HG02623 (cell line): Measurements from ENCODE around the gene UMPS.
"Not testable (repeated sequence)": the region's sequence is repeated elsewhere in the genome, so short reads cannot be mapped to it uniquely, and the experiment has no call there.

Experiments
- ATAC-seq: cut with Tn5 transposase; IDR thresholded peaks from one replicate; pipeline ENCODE4 v1.9.1; 2021; ENCODE audit warnings: moderate library complexity; ENCODE audit not compliant: unreplicated experiment

The UMPS gene

DNA sequence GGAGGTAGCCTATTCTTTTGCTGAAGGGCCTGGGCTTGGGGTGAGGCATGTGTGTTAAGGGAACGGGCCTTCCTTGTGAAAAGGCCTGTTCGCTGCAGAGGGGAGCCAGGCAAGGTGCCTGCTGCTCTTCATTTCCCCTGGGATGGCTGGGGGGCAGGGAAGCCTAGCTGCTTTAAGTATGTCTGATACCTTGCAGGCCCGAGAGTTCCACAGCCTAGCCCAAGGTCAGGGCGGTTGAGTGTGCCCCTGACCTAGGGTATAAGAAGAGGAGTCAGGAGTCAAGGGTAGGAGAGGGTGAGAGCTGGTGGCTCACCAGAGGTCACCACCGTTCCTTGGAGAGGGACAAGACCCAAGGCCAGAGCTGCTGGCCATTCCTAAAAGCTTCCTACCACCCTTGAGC, 46.6 kb downstream of the UMPS start:
- ATAC-seq: no peak

DNA sequence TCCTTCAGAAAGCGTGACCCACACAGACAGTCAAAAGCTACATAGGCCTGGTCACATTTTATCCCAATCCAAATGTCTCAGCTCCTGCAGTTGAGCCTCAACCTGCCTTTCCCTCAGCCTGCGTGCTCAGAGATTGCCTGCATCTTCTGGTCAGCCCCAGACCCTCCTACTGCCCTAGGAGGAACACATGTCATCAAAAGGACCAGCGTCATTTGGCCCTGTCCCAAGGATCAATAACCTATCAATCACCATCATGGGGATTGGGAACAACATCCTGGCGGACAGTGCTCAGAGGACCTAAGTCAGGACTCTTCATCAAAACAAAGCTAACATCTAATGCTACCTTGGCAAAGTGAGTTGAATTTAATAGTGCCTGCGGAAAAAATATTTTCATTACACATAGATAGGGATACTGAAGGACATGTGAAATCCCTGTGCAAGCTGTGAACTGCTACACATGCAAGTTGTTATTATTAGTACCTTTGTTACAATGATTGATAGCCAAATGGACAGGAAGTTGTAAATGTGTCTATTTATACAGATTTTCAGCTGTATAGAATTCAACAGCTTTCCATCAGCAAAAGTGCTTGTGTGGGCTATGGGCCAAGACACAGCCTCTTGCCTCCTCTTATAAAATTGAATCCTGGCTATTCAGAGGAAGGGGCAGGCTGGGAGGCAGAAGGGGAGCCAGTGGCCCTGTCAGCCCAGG, 47.7 kb downstream of the UMPS start:
- no peak for ATAC-seq

DNA sequence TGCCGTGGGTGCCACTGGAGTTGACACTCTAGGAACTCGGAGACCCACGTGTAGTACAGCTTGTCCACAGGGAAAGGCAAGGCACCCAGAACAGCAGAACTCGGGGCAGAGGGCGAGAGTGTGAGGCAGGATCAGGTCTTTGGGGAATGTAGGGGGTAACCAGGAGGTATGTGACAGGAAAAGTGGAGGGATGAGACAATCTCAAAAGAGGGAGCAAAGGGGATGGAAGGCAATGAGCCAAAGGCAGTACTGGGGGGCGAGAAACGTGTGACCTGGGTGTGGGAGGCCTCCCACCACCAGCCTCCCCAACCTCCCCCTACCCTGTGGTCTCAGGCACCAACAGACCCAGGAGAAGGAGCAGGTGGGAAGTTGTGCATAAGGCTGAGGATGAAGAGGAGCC, 48.9 kb downstream of the UMPS start:
- ATAC-seq: no peak

DNA sequence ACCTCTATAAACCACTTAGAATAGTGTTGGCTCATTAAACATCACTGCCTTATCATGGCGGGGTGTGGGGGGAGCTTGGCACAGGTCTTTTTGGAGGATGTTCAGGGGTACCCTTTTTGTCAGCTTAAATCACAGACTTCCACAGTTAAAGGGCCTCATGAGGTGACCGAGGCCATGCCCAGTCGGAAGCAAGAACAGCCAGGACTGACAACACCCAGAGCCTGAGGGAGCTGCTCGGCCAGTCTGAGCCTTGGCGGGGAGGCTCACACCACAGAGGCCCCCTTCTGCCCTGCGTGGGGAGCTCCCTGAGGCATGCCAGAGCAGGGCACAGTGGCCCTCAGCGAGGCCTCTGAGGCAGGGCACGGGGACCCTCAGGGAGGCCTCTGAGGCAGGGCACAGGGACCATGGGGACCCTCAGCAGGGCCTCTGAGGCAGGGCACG, 49.5 kb downstream of the UMPS start:
- ATAC-seq: no peak

DNA sequence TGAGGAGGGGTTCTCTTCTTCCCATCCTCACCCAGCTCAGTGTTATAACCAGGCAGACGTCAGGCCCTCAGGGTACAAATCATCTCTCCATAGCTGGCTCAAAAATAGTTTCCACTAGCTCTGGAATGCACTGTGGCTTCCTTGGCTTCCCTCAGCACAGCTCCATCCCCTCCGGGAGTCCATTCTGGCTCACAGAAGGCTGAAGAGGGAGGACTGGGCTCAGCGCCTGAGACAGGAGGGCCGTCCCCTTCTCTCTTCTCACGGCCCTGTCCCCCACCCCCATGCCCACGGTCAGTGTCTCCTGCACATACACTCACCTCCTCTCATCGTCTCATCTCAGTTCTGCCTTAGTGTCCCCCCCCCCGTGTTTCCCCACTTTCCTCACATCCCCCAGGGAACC, 50.1 kb downstream of the UMPS start:
- no peak for ATAC-seq

DNA sequence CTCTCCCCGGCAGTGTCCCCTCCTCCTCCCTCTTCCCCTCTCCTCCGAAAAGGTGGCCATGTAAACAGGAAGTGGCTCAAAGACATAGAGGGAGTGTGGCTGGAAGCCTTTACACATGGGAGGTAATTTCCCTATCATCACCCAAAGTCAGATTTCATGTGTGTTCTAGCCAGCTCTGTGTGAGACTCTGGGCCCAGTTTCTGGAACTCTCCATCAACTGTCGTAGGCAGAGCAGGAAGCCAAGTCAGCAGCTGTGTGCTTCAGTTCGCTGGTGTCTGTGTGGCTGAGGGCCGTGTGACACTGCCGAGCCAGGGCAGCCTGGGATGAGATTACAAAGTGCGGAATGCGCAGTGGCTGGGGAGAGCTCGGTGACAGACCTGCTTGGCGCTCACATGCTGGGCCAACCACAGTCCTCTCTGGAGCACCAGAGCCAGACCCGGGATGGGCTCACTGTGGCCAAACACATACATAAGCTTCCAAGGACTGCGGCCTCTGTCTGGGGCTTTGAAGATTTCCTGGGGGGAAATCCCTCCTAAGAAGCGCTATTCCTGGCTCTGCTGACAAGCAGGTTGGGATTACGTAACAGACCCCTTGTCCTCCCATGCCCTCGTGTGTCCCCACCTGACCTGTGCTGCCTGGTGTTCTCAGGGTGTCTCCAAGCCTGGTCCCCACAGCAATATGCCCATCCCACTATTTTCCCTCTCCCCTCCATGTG, 50.7 kb downstream of the UMPS start:
- no peak for ATAC-seq

DNA sequence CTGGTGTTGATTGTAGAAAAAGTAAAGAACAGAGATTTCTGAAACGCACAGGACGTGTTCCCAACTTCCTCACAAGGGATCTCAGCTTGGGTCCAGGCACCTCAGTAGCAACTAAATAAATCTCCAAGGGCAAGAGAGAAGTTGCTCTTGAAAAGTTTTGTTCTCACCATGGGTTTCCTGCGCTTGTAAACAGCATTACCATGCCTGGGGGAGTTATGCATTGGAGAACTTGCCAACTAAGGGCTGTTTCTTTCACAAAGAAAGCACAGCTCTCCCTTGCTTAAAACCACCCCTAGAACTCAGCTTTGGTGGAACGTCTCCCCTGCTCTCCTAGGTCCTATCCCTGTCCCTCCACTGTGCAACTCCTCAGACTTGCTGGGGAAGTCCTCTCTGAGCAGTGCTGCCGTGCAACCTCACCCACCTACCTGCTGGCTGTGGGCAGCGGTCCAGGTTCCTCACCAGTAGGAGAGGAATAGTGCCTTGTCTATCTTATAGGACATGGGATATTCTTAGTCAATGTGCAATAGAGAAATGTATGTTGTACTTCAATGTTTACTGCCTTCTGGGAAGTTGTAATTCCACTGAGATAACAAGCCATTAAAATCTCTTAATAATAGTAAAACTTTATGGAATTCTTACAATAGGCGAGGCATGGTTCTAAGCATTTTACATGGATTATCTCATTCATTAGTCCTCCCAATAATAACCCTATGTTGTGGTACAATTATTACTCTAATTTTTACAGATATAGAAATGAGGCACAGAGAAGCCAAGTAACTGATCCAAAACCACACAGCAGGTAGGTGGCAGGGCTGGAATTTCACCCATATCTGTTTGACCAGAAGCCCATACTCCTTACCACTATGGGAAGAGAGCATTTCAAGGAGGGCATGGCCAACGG, 51.5 kb downstream of the UMPS start:
- ATAC-seq: no peak

DNA sequence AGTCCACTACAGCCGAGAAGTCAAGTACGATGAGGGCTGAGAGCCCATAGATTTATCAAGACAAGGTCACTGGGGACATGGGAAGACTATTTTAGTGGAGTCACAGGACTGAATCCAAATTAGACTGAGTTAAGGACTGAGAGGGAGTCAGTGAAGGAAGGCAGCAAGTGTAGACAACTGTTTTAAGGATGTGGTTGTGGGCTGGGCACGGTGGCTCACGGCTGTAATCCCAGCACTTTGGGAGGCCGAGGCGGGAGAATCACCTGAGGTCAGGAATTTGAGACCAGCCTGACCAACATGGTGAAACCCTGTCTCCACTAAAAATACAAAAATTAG, 52.1 kb downstream of the UMPS start:
- not testable (repeated sequence) for ATAC-seq

DNA sequence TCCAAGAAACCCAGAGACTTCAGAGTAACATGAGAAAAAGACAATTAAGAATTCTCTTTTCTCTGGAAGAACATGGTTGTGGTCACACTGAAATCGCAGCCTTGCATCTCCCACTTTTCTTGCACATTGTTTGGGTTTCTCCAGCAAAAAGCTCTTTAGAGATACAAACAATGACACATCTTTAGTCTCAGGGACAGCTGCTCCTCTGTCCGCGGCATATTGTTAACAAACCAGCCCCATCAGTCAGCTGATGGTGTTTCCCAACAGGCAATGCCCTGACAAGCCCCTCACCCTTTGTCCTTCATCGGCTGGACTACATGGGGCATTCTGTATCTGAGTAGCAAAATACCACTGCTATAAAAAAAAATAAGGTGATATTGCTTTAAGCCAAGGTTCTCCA, 53.4 kb downstream of the UMPS start:
- no peak for ATAC-seq

DNA sequence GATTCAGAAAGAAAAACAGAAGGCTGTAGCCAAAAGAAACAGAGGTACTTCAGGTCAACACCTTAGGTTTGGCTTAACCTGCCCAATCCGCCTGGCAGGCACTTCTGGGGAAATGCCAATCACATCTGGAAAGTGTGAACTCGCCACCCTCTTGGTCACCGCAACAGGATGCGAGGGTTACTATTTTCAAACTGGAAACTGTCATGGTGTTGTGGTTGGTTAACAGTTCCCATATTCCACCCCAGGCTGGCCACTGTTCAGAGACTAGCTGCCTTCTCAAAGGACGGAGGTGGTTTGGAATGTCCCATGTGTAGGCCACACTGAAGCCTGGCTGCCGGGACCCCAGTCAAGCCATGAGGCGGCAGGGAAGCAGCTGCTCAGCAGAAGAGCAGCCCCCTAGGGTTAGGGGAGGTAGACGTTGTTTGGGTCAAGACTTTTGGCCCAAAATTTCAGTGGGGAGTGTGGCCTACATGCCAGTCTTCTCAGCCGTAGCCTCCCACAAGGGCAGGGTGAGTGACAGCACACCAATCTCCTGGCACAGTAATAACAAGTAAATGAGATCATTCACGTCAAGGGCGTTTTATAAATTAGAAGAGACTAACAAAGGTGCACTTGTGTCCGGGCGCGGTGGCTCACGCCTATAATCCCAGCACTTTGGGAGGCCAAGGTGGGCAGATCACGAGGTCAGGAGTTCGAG, 54.6 kb downstream of the UMPS start:
- no peak for ATAC-seq

DNA sequence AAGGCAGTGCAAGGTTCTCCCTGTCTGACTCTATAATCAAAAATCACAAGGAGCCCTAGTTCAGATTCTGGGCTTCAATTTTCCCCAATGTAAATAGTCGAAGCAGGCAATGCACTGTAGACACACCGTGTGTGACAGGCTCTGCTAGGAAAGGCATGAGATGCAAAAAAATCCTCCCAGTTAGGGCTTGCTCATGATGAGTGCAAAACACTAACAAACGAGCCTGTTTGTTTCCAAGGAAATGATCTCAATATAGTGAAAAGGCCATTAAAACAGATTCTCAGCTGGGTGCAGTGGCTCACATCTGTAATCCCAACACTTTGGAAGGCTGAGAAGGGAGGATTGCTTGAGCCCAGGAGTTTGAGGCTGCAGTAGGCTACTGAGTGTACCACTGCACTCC, 55.7 kb downstream of the UMPS start:
- ATAC-seq: no peak

DNA sequence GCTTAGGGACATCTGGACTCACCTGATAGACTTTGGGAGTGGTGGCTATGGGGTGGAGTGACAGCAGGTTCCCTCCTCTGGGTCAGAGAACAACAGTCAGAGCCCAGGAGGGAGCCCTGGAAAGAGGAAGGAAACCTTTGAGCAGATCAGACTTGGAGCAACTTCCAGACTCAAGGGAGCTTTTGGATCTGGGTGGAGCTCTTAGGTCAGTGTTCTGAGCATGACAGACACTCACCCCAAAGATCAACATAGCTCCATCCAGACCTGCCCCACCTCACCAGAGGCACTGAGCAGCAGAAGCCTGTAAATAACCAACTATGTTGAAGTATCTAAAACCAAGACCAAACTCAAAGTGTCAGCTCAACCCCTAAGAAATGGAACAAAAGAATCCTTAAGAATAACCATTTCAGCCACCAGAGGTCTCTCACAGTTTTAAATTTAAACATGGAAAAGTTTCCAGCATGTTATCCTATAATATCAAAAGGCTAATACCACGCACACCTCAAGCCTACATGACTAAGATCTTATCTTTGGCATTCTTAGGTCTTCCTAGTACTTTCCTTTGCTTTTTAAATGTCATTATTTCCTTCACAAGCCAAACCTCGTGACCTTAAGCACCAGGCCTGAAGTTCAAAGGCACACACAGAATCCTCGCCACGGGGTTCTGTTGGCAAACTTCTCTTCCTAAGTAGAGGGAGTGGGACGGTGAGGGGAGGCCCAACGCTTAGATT, 56.4 kb downstream of the UMPS start:
- ATAC-seq: no peak

DNA sequence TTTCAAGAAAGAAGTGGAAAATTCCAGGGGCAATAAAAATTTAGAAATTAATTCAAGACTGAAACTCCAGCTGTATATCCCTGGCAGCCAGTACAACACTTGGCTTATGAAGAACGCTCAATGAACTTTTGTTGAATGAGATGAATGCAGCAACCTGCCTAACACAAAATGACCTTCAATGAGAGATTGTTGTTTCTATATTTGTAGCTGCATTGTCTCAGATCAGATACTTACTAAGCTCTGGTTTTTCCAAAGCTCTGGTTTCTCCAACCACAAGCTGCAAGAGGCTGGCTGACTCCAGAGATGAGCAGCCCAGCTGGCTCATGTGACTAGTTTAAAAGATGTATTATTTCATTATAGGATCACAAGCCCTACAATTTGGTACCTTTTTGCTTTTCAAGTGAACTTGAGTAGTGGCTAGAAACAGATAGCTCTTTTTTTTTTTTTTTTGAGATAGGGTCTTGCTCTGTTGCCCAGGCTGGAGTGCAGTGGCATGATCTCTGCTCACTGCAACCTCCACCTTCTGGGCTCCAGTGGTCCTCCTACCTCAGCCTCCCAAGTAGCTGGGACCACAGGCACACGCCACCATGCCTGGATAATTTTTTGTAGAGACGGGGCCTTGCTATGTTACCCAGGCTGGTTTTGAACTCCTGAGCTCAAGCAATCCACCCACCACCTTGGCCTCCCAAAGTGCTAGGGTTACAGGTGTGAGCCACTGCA, 57.4 kb downstream of the UMPS start:
- no peak for ATAC-seq

DNA sequence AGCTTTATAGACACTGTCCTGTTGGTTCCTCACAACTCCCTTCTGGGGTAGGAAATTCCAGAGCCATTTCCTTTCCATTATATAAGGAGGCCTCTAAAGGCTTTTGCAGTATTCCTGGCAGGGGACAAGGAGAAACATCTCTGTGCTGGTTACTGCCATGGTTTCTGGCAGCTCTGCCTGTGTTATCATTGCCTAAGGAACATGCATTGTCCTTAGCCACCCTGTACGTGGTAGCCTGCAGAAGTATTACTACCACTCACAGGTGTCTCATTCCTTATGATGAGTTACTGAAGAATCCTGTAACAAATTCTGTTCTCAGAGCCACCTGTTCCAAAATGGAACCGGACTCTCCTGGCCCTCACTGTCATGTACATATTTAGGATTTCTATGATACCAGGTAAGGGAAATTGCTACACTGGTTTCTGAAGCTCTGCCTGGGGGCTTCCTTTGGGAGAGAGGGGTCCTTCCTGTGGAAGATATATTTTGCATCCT, 58.0 kb downstream of the UMPS start:
- no peak for ATAC-seq

DNA sequence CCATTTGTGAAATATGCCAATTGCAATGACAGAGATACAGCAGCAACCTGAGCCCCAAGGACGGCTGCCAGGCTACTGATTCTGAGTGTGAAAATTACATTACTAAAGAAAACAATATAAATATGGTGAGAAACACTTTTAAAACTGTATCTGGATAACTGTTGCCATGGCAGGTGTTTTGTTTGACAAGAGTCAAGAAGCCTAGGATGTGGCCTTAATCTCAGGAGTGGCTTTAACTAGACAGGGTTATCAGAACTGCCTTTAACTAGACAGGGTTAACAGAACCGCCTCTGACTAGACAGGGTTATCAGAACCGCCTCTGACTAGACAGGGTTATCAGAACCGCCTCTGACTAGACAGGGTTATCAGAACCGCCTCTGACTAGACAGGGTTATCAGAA, 58.9 kb downstream of the UMPS start:
- not testable (repeated sequence) for ATAC-seq

DNA sequence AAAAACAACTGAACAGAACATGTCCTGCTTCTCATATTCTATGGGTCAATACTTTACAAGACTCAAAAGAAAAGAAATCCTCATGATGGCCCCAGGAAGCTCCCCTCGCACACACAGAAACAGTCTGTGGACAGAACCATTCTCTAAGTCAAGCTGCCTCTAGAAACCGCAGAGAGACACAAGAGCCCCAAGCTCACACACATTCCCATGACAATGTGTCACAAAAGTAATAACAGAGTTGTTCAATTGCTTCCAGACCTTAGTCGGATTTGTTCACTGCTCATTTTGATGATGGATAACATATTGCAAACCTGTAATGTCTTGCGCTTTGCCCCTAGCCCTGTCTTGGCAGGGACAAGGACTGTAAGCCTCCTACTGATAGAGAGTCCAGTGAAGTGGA, 60.9 kb downstream of the UMPS start:
- no peak for ATAC-seq

DNA sequence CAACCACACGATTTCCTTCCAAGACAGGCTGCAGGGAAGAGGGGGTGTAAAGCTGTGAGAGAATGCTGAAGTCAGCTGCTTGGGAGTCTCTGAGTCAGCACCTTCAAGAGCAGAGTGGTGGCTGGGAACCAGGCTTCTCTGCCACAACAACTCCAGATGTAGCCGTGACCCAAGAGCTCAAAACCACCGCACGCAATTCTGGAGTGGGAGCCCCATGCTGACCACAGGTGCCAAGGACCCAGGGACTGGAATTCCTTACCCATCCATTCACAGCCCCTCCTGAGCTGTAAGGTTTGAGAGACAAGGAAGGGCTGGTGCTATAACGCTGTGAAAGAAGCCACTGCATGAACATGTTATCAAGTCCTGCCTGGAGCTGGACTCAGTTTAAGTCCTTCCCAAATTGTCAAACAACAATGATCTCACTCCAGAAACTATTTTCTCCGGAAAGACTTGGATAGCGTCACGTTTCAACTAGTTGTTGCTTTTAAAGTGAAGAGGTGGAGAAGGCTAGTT, 61.4 kb downstream of the UMPS start:
- ATAC-seq: no peak

DNA sequence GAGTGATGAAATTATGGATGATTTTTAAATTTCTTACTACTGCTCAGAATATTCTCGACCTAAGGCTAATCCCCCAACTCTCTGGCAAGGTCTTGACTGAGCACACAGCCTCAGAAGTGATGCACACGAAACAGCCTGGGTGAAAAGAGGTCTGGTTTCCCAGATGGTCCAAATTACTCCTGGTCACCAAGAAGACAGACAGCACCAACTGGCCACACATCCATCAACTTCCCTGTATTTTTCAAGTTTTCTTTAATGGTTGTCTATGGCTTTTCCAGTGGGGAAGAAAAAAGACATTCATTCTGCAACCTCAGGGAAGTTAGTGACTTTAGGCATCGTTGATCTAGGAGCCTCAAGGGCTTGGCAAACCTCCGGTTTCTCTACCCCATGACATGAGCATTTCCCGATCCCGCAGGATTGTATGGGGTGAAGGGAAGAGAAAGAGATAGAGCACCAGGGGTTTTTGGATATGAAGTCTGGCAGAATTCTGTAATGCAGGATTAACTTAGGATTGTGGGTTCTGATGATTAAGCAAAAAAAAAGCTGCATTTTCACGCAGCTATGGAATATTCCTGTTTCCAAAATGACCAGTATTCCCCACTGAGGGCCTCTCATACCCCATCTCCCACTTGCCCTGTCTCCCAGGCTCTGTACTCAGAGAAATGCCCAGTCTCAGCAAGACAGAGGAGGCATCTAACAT, 62.2 kb downstream of the UMPS start:
- no peak for ATAC-seq
